HG03439 (cell line): ENCODE results near the gene MIEN1.
"Not testable (repeated sequence)": the region's sequence is repeated elsewhere in the genome, so short reads cannot be mapped to it uniquely, and the experiment has no call there.

Source experiments
- ATAC-seq: cut with Tn5 transposase; IDR thresholded peaks from one replicate; pipeline ENCODE4 v1.9.1; 2021; ENCODE audit warnings: mild to moderate bottlenecking, moderate library complexity; ENCODE audit not compliant: unreplicated experiment

The MIEN1 gene

DNA sequence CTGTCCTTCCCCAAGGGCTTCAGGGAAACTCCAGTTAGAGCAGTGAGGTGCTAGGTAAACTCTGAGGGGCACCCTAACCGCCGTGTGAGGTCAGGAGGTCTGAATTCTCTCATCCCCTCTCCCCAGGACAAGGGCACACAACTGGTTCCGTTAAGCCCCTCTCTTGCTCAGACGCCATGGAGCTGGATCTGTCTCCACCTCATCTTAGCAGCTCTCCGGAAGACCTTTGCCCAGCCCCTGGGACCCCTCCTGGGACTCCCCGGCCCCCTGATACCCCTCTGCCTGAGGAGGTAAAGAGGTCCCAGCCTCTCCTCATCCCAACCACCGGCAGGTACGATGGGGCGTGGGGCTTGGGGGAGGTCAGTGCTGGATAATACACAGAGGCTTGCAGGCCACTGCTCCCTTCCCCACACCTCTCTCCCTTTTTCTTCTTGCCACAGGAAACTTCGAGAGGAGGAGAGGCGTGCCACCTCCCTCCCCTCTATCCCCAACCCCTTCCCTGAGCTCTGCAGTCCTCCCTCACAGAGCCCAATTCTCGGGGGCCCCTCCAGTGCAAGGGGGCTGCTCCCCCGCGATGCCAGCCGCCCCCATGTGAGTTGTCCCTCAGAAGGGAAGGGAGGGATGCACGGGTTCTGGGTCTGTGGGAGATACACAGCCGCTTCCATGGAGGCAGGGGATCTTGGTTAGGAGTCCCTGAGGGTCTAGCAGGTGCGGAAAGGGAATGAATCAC, 12.0 kb upstream of the MIEN1 start:
- ATAC-seq: no peak

DNA sequence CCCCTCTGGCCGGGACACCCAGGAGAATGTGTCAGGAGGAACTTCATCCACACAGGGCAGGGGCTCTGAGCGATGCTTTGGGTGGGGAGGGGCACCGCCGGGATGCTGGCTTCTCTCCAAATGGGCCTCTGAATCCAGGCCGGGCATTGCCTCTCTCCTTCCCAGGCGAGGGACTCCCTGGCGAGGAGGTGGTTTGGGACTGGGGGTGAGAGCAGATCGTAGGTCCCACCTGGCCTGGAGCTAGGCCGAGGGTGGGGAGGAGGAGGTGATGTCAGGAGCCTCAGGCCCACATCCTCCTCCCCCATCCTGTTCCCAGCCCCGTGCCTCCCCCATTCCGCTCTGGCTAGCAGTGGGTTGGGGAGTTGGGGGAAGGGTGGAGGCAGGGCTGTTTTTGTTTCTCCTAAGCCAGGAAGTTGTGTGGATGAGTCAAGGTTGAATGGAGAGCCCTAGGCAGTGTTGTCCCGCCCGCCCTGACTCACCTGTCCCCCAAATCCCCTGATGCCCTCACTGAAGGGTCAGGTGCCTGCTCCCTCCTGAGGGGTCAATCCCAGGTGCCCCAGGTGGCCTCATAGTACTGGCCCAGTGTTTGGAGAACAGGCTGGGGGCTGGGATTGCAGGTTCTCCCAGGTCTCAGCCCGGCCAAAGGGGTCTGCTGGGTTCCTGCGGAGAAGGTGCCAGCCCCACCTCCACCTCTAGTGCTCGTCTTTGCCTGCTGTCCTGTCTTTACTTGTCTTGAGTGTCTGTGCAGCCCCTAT, 10.2 kb upstream of the MIEN1 start:
- no peak for ATAC-seq

DNA sequence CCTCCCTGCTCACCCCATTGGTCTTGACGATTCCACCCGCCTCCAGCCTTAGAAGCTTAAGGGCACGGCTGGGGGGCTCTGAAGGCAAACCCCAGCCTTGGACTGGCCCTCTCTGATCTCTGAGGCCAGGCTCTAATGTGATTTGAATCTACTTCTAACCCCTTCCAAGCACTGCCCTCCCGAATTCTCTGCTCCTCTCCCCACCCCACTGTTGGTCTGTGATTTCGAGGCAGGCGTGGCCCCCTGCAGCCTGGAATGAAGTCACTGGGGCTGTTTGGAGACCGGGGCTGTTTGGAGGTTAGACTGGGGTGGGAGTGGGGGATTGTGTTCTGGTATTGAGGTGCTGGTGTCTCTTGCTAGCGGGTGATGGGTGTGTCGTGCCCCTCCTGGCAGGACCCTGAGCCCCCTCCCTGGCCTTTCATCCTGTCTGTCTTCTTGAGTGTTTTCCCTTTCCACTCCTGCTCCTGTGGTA, 9.6 kb upstream of the MIEN1 start:
- ATAC-seq: no peak

DNA sequence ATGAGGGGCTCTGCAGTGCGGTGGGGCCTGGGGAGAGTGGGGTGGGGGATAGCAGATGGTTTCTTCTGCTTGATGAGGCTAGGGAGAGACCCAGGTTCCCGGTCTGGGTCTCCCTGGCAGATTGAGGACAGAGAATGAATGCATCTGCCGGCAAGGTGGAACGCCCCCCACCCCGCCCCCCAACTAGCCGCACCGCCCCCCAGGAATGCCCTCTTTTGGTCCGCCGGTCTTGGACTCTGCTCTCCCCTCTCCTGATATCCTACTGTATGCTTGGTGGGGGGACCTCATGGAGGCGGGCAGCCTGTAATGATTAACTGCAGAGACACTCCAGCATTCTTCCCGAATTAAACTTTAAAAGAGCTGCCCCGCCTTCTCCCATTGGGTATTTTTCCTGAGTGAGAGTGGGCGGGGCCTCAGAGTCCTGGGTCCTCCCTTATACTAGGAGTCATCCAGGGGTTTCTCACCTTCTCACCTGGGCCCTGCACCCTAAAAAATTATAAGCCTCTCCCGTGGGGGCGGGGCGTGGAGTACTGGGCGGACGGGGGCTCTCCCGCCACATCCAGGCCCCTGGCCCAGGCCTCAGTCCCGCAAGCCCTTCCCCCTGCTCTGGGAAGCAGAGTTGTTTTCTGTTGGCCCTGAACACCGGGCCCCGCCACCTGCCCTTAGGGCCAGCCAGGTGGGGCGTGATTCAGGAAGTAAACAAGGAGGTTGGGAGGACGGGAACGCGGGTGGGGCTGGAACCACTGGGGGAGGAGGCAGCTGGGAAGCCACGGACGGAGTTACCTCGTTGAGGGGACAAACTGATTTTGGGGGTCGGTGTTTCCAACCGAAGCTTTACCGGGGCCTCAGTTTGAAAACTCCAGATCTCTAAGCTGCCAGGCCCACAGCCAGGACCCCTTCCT, 8.9 kb upstream of the MIEN1 start:
- no peak for ATAC-seq

DNA sequence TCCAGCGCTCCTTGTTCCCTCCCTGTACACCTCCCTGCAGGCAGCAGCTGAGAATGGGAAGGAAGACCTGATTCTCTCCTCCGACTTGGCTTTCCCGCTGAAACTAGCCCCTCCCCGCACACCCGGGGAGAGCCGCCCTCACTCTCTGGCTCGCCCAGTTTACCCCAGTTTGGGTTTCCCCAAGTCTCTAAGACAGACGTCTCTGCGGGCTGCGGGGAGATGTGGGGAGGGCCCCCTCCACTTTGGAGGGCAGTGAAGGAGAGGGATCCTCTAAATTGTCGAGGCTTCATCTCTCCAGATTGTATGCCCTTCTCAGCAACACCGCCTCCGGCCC, 8.2 kb upstream of the MIEN1 start:
- ATAC-seq: no peak

DNA sequence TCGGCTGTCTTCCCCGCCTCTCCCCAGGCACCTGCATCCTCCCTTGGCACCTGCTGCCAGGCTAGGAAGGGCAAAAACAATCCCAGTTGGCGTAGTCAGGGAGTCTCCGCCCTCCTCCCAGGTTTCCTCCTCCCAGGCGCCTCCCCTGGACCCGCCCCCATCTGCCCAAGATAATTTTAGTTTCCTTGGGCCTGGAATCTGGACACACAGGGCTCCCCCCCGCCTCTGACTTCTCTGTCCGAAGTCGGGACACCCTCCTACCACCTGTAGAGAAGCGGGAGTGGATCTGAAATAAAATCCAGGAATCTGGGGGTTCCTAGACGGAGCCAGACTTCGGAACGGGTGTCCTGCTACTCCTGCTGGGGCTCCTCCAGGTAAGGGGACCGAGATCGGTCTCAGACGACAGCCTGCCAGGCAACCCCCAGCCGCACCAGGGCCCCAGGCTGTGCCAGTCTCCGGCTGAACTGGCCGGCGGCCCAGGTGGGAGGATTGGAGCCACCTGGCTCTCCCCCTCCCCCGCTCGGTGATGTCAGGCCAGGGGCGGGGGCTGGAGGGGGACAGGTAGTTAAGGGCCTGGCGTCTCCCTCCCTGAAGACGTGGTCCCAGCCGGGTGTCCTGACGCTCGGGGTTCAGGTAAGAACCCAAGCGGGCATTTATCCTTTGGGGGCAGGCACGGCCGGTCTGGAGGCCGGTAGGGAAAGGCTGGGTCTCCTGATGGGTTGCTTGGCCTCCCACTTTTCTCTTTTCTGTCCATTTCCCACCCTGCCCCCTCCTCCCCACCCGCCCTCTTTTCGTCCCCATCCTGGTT, 7.6 kb upstream of the MIEN1 start, which contains the start of gene GRB7:
TSS of gene GRB7 (plus strand) at position 179 of the 808 bp plus-strand sequence. CDS start 4,364 bp downstream, outside the sequence.
- no peak for ATAC-seq

DNA sequence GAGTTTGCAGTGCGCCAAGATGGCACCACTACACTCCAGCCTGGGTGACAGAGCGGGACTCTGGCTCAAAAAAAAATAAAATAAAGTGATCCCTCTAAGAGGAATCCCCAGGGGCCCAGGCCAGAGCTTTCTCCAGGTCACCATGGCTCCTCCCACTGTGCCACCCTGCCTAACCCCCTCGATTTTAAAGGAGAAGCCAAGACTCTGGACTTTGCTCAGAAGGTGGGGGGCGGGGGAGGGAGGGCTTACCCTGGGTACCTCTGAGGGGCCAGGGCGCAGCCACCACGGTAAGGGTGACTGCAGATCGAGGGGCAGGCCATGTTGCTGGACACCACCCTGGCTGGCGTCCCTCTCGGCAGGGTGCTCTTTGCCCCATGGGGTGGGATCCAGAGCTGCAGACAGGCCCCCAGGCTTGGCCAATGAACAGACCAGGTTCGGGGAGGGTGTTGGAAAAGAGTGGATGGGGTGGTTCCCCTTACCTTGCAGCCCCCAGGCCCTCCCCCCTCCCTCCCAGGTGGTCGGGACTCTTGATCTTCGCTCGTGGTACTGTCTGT, 7.0 kb upstream of the MIEN1 start:
- ATAC-seq: no peak

DNA sequence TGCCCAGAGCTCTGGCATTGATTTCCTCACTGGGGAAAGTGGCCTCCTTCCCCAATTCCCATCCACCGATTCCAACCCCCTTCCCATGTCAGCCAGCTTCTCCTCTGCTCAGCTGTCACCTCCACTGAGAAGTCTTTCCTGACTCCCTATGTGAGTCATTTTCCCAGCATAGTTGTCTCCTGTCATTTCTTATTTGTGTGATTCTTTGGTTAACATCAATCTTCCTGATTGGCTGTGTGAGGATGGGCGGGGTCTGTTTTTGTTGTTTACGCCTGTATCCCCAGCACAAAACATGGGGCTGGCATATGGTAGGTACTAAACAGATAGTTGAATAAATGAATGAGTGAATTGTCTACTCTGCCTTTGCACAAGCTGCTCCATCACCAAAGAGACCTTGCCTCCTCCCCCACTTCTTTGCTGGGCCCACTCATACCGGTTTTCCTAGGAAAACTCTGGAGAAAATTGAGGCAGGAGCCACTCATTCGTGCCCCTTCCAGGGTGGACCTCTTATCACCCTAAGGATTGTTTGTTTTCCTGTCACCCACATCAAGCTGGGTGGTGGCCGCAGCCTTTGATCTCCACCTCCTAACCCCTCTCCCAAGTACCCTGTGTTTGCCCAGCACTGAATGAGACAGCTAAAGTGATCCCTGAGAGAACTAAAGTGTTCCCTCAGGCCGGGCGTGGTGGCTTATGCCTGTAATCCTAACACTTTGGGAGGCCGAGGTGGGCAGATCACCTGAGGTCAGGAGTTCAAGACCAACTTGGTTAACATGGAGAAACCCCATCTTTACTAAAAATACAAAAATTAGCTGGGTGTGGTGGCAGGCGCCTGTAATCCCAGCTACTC, 6.2 kb upstream of the MIEN1 start:
- no peak for ATAC-seq

DNA sequence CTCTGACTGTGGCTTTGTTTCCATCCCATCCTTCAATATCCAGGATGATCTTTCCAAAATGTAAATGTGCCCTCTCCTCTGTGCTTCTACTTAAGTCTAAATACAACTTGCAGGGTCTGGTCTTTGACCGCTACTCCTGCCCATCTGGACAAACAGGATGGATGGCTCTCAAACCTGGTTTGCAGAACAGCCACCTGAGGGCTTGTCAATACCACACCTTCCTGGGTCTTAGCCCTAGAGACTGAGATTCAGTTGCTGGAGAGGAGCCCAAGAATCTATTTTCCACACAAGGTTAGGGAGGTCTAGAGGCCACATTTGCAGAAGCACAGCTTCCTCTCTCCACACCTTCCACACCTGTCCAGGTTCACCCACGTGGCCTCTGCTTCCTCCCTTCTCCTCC, 5.5 kb upstream of the MIEN1 start:
- ATAC-seq: no peak

DNA sequence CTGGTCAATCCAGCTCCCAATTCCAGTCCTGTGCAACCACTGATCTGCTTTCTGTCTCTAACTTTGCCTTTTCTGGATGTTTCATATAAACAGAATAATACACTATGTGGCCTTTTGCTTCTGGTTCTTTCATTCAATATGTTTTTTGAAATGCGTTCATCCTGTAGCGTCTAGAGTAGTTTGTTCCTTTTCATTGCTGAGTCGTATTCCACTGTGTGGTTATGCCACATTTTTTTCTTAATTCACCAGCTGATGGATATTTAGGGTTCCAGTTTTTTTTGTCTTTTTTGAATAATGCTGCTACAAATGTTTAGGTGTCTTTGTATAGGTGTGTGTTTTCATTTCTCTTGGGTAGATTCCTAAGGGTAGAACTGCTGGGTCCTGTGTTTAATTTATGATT, 2.3 kb upstream of the MIEN1 start:
- ATAC-seq: no peak

DNA sequence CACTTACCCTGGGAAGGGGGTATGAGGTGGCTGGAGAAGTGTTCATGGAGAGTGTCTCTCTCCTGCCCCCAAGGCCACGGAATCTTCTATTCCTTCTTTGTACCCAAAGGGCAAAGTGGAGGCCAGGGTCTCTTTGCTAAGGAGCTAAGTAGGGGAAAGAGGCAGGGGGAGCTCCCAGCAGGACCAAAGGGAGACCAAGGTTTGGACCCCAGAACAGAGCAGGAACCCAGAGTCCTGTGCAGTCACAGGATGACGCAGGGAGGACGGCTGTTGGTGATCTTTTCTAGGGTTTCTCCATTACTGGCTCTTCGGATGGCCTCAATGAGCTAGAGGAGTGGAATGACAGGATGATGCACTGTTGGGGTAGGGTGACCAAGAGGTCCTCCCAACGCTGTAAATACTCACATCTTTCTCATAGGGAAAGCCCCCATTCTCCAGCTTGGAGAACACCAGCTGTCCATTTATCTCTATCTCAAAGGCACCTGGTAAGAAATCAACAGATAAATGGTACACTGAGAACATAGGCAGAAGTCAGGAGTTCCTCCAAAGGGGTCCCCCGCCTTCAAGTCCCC, 966 bp downstream of the MIEN1 start:
- no peak for ATAC-seq

DNA sequence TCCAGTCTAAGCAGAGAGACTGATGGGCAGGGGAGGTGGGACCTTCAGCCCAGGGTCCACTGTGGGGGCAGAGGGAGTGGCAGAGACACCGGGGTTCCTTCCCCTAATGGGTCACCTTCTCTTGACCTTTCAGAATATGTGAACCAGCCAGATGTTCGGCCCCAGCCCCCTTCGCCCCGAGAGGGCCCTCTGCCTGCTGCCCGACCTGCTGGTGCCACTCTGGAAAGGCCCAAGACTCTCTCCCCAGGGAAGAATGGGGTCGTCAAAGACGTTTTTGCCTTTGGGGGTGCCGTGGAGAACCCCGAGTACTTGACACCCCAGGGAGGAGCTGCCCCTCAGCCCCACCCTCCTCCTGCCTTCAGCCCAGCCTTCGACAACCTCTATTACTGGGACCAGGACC, 2.8 kb downstream of the MIEN1 start:
- no peak for ATAC-seq

DNA sequence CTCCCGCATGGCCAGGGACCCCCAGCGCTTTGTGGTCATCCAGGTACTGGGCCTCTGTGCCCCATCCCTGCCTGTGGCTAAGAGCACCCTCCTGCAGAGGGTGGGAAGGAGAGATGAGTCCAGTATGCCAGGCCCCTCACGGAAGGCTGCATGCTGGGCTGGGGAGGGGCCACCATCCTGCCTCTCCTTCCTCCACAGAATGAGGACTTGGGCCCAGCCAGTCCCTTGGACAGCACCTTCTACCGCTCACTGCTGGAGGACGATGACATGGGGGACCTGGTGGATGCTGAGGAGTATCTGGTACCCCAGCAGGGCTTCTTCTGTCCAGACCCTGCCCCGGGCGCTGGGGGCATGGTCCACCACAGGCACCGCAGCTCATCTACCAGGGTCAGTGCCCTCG, 3.7 kb downstream of the MIEN1 start:
- no peak for ATAC-seq

DNA sequence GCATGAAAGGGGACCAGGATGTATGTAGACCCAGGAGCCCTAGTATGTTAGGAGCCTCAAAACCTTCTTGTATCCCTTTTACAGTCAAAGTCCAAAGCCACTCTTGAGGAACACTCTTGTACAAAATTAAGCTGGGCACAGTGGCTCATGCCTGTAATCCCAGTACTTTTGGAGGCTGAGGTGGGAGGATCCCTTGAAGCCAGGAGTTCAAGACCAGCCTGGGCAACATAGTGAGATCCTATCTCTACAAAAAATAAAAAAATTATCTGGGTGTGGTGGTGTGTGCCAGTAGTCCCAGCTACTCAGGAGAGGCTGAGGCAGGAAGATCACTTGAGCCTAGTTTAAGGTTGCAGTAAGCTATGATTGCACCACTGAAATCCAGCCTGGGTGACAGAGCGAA, 4.4 kb downstream of the MIEN1 start:
- not testable (repeated sequence) for ATAC-seq

DNA sequence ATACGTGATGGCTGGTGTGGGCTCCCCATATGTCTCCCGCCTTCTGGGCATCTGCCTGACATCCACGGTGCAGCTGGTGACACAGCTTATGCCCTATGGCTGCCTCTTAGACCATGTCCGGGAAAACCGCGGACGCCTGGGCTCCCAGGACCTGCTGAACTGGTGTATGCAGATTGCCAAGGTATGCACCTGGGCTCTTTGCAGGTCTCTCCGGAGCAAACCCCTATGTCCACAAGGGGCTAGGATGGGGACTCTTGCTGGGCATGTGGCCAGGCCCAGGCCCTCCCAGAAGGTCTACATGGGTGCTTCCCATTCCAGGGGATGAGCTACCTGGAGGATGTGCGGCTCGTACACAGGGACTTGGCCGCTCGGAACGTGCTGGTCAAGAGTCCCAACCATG, 5.6 kb downstream of the MIEN1 start:
- ATAC-seq: no peak

DNA sequence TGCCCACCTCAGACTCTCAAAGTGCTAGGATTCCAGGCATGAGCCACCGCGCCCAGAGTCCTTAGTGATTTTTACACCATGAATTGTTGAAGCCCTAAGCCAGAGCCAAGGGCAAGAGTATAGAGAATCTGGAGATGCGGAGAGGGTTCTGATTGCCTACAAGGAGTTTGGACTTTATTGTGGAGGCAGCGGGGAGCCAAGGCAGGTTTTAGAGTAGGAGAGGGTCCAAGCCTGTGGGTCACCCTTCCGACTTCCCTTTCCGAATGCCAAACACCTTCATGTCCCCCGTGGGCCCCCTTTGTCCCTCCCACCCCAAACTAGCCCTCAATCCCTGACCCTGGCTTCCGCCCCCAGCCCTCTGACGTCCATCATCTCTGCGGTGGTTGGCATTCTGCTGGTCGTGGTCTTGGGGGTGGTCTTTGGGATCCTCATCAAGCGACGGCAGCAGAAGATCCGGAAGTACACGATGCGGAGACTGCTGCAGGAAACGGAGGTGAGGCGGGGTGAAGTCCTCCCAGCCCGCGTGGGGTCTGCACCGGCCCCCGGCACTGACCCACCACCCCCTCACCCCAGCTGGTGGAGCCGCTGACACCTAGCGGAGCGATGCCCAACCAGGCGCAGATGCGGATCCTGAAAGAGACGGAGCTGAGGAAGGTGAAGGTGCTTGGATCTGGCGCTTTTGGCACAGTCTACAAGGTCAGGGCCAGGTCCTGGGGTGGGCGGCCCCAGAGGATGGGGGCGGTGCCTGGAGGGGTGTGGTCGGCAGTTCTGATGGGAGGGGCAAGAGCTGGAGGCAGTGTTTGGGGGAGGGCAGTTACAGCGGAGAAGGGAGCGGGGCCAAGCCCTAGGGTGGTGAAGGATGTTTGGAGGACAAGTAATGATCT, 7.1 kb downstream of the MIEN1 start:
- no peak for ATAC-seq

DNA sequence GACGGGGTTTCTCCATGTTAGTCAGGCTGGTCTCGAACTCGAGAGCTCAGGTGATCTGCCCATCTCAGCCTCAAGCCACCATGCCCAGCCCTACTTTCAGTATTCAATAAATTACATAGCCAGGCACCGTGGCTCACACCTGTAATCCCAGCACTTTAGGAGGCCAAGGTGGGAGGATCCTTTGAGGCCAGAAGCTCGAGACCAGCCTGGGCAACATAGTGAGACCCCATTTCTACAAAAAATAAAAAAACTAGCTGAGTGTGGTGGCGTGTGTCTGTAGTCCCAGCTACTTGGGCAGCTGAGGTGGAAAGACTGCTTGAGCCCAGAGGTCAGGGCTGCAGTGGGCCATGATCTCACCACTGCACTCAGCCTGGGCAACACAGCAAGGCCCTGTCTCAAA, 8.2 kb downstream of the MIEN1 start:
- no peak for ATAC-seq
